Vagina (tissue), 2 donors: ENCODE data around the gene MMD2.

Experiments used
- POLR2A ChIP-seq, 2 donors: fragments of 450-650 bp; IDR thresholded peaks; one replicate each; pipeline ENCODE4 v1.6.1; 2017; ENCODE audit warnings: antibody characterized with exemption in 2 of 2, mild to moderate bottlenecking in 2 of 2, moderate library complexity in 2 of 2
- TF ChIP-seq, protein P1 (sequence below), 3 experiments: fragments of 450-650 bp in 2 of 3; fragments of 200-600 bp in 1 of 3; sonication (generic) in 1 of 3; IDR thresholded peaks; one replicate each; pipeline ENCODE4 v1.5.1; 2017 to 2019; ENCODE audit warnings: antibody characterized with exemption in 3 of 3, mild to moderate bottlenecking in 2 of 3, moderate library complexity in 2 of 3

DNA sequence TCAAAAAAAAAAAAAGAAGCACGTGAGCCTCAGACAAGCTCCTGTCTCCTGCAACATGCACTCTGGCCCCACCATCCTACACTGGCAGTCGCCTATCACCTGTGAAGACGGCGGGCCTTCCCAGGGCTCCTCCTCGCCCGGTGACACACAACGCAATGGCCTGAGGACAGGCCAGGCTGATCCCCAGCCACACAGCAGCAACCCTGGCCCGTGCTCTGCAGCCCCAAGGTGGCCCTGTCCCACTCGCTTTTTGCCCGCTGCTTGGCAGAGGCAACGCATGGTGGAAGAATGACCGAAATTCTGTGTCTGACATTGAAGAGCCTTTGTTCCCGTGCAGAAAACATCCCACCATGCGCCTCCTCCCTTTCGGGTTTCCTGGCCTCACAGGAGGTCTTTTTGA lies 83.6 kb downstream of the MMD2 start:
- TF ChIP-seq, protein P1, sequence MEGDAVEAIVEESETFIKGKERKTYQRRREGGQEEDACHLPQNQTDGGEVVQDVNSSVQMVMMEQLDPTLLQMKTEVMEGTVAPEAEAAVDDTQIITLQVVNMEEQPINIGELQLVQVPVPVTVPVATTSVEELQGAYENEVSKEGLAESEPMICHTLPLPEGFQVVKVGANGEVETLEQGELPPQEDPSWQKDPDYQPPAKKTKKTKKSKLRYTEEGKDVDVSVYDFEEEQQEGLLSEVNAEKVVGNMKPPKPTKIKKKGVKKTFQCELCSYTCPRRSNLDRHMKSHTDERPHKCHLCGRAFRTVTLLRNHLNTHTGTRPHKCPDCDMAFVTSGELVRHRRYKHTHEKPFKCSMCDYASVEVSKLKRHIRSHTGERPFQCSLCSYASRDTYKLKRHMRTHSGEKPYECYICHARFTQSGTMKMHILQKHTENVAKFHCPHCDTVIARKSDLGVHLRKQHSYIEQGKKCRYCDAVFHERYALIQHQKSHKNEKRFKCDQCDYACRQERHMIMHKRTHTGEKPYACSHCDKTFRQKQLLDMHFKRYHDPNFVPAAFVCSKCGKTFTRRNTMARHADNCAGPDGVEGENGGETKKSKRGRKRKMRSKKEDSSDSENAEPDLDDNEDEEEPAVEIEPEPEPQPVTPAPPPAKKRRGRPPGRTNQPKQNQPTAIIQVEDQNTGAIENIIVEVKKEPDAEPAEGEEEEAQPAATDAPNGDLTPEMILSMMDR (IDR thresholded peaks at IDR 0.05): no peak
- TF ChIP-seq POLR2A (IDR thresholded peaks at IDR 0.05): no peak
